GM13976 (cell line): ENCODE results near the gene EML6.

Source experiments
- DNase-seq: peaks from one replicate; pipeline ENCODE4 v3.0.0; 2012; ENCODE audit warnings: low spot score
- CTCF ChIP-seq: IDR thresholded peaks from 2 replicates; pipeline ENCODE4 v1.5.1; 2012; ENCODE audit warnings: borderline replicate concordance, mild to moderate bottlenecking; ENCODE audit not compliant: insufficient read depth; ENCODE audit errors: extremely low read depth, missing control alignments, control extremely low read depth
- in situ Hi-C: fragments of 300-500 bp; cut with MboI; formaldehyde crosslinking; loops from one replicate; pipeline ENCODE4 v1.12.0; 2022; ENCODE audit warnings: low sequenced_read_pairs, mixed read lengths, inconsistent platforms; ENCODE audit not compliant: unreplicated experiment

The EML6 gene

DNA sequence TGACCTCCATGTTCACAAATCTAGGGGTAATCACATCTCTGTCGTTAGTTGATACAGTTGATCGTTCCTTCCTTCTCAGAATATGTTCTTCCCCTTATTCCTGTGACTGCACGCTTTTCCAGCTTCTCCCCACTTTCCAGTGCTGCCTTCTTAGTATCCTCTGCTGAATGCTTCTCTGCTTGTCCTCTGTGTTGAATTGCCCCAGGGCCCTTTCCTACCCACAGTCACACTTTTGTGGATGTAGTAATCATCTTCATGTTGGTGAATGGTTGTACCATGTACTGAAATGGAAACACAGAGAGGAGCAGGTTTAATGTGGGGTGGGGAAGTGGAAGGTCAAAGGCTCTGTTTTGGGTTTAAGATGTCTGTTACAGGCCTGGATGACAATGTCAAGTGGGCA, 47.2 kb downstream of the EML6 start:
- no peak for DNase-seq
- TF ChIP-seq CTCF = no peak
- in situ Hi-C loops = no loop called here

- no peak for DNase-seq
- in situ Hi-C loops = no loop called here
- no peak for TF ChIP-seq CTCF
Observed at GRCh38 chr2:54771166-54771885, 47.9 kb downstream of the EML6 start.

DNA sequence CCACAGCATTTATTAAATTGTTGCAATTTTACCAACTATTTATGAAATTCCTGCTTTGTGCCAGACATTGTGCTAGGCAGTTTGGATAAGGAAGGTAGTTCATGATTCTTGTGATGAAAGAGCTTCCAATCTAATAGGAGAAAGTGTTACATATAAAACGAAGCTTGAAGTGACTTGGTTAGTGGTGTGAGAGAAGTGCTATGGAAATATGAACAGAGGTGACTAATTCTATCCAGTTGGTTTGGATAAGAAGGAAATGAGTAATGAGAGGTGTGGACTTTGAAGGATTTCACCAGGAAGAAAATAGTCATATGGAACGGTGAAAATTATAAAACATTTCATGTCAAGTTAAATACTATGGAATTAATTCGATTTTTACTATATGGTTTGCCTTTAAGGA, 48.6 kb downstream of the EML6 start:
- TF ChIP-seq CTCF = no peak
- no peak for DNase-seq
- in situ Hi-C loops = no loop called here

DNA sequence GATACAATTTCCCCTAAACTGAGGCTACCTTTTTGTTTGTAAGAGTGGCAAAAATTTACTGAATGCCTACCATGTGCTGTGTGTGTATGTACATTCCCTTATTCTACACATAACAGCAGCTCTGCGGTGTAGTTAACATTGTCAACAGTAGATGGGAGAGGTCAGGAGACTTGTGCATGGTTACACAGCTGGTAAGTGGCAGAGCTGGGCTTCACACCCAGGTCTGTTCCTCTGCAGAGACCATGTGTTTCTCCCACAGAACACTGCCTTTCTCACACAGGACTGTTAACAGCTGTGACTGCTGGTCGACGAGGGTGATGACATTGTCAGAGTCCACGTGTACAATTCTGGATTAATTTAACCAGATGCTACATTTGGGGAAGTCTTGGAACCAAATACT, 49.1 kb downstream of the EML6 start:
- no peak for TF ChIP-seq CTCF
- in situ Hi-C loops = no loop called here
- no peak for DNase-seq

DNA sequence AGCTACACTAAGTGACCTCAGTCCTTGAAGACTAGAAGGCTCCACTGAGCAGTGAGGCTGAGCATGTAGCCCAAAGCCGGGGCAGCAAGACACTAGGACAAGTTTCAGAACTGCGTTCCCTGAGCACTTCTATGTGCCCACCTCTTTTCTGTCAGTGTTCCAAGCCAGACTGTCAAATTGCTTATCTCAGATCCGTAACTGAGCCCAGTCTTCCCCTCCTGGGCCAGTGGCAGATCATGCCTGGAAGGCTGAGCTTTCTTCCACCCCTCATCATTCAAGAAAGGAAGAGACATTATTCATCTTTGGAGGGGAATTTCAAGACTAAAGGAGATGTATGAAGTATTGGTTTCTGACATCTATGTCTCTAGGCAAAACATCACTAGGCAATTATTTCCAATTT, 49.8 kb downstream of the EML6 start:
- no peak for DNase-seq
- in situ Hi-C loops = no loop called here
- no peak for TF ChIP-seq CTCF

DNA sequence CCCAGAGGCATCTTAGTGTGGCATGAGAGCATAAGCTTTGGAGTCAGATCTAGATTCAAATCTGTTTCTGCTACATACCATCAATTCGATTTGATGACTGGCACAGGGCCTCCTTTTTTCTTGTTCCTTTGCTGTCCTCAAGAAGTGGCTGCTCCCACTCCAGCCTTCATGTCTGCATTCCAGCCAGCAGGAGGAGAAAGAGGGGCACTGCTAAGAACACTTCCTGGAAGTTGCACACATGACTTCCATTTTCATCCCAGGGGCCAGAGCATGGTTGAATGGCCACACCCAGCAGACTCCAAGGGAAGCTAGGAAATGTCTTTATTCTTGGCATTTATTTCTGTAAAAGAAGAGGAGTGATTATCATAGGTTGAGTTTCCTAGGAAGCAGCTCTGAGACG, 50.4 kb downstream of the EML6 start:
- no peak for DNase-seq

More for the DNA sequence above, 50.4 kb downstream of the EML6 start:
- in situ Hi-C loops = no loop called here
- no peak for TF ChIP-seq CTCF
